Fibroblast of skin of right quadriceps (primary cell): ENCODE data around the gene HIVEP3.

ENCODE experiments used
- DNase-seq: peaks from one replicate; pipeline ENCODE4 v3.0.0-alpha.2; 2013

Gene HIVEP3

DNA sequence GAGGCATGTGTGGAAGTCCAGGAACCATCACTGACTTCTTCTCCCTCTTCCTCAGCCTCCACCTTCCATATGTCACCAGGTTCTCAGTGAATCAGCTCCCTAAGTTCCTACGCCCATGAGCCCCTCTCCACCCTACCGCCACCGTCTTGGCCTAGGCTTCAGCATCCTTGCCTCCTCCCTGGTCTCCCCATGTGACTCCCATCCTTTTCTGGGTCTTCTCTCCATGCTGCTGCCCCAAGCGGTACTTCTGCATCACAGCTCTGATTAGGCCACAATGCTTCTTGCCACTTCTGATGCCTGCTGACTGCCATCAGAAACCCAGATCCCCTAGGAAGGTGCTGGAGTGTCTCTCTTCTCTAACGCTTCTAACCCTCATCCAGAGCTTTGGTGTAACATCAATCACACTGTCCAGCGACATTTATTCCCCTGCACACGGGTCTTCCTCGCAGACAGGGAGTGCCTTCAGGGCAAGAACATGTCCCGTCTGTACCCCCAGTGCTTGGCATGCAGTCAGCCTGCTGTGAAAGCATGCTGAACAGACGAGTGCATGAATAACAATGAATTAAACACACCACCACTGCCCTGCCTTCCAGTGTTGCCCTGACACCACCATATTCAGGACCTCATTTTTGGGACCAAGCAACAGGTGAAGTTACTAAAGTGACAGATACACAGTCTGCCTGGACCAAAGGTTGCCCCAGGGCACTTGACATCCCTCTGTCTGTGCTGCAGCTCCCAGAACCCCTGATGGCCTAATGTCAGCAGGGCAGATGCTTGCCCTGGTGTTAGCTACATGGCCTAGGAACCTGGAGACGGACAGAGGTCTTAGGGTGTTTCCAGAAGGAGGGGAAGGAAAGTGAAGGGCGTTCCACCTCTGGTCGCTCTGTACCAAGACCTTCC, 275.6 kb downstream of the HIVEP3 start:
- DNase-seq, result no peak

DNA sequence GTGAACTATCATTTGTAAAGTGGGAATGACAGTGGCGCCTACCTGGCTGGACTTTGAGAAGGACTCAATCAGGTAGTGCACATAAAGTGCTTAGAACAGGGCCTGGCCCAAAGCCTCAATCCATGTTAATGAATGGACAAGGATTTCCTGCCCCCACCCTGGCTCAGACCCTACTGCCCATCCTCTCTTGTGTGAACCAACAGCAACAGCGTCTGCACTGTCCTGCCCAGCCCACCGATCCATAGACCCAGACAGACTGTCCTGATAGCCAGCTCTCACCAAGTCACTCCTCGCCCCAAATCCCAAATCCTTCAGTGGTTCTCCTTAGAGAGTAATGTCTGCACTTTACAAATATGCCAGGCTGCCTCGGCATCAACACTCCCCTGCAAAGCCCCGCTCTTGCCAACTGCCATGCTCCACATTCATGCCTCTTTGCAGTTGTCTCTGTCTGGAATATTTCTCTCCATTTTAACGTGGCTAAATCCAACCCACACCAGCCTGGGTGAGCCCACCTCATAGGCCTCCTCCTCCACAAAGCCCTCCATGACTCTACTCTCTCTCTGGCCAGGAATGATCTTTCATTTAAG, 276.7 kb downstream of the HIVEP3 start:
- no peak for DNase-seq

DNA sequence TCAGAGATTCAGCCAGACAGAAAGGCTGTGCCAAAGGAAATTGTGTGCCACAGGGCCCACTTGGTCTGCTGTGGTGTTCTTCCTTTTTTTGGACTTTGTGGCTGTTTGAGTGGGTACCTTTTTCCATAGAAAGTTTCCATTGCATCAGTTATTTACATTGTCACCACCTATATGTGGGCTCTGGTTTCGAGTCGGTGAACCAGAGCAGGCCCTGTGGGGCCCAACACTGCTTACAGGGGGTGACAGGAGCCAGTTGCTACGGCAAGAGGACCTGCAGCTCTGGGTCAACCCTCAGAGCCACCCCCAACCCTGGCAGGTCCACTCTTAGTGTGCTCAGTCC, 277.3 kb downstream of the HIVEP3 start:
- no peak for DNase-seq

DNA sequence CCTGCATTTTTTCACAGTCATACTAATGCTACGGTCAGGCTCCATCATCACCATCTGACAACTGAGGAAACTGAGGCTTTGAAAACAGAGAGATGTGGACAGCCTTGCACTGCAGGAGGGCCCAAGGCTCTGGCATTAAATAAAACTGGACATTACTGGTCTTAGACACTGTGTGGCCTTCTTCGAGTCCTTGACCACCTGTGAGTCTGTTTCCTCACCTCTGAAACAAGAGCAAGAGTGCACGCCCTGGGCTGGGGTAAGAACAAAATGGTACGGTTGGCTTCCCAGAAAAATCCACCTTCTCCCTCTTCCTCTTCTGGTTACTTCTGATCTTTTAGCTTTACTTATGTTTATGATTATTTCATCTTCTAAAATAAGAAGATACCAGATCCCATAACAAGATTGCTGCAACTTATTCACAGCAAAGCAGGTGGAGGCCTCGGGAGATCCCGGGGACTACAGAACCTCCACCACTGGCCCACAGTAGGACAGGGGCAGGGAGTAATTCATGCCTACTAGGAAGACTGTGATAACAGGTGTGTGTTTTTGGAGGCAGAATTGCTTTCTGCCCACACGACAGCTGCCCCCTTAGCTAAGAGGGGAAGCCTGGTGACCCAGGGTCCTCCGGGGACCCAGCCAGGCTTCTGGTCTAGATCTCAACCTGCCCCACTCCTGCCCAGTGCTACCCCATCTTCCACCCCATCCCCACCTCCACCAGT, 277.8 kb downstream of the HIVEP3 start:
- no peak for DNase-seq

DNA sequence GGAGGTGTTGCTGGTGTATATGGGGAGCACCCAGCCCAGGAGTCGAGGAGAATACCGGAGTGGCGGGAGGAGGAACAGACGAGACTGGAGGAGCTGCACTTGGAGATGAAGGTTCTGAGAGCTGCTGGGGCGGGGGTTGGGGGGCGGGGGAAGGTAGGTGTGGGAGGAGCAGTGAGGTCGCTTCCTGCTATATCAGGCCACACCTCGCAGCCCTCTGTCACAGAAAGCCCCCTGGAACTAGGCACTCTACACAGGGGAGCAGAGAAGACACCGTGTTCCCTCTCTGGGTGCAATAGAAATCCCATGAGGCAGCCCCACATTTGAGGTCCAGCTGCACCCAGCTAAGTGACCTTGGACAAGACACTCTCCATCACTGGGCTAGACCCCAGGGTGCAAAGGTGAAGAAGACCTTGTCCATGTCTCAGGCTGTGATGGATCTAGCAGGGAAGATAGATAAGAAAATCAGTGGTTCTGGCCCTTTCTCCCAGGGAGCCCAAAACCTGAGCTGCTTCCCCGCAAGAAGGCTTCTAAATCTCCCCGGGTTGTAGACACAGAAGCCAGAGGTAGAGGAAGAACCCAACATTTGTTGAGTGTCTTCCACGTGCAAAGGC, 278.5 kb downstream of the HIVEP3 start:
- DNase-seq, result no peak

DNA sequence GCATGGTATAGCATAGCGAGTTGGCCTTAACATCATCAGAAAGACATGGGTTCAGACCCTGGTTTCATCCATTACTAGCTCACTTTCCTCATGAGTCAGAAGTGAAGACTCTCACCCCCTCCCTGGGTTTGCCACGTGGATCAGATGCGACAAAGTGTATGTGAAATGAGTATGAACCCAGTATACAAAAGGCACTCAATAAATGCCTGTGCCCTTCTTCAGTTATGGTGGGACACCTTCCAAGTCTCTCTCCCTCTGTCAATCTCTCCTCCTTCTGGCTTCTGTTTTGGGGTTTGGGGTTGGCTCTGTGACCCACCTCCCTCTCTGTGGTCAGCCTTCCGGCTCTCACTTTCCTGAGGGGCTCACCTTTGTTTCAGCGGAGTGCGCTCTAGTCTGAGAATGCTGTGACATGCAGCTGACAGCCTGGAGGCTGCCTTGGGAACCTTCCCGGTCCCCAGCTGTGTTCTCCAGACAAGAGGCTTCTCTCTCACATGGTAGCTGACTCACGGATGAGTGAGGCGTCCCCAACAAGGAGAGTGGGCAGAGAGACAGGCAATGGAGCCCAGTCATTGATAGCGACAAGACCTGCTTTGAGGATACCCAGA, 279.3 kb downstream of the HIVEP3 start:
- peak; percentile 81 for DNase-seq

DNA sequence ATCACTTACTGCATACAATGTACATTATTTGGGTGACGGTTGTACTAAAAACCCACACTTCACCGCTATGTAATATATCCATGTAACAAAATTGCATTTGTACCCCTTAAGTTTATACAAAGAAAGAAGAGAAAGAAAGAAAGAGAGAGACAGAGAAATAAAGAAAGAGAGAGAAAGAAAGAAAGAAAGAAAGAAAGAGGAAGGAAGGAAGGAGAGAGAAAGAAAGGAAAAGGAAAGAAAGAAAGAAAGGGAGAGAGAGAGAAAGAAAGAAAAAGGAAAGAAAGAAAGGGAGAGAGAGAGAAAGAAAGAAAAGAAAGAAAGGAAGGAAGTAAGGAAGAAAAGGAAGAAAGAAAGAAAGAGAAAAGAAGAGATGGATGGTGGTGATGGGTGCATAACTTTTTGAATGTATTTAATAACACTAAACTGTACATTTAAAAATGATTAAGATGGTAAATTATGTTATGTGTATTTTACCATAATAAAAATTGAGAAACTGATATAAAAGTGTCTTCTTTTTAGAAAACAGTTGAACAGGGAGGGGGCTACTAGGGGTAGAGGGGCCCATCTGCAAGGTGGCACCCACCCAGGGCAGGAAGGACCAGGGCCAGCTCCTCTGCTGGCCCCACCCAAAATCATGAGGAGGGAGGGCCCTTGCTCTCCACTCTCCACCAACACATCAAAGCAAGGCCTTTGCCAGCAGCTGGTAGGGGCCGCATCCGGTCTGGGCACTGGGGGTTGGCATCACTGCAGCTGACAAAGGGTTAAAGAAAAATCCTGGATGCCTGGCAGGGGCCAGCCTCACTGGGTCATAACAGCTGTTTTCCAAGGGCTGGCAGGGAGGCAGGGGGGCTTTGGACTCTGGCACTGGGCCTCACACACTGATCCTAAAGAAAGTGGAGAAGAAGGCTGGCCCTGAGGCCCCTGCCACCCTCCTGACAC, 280.4 kb downstream of the HIVEP3 start:
- DNase-seq, result no peak

DNA sequence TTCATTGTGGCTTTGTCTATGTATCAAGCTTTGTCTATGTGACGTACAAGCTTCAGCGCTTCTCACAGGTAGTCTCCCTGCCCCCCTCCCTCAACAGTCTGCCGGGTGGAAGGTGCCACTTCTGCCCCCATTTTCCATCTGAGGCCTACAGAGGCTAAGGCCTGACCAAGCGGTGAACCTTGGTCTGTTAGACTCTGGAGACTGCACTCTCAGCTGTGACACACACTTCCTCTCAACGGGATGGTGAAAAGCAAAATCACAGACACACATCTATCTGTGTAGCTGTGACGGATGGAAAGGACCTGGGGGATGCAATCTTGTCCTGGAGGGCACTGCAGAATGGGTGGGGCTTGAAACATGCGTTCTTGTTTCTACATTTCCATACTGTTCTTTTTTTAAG, 281.4 kb downstream of the HIVEP3 start:
- DNase-seq, result no peak

DNA sequence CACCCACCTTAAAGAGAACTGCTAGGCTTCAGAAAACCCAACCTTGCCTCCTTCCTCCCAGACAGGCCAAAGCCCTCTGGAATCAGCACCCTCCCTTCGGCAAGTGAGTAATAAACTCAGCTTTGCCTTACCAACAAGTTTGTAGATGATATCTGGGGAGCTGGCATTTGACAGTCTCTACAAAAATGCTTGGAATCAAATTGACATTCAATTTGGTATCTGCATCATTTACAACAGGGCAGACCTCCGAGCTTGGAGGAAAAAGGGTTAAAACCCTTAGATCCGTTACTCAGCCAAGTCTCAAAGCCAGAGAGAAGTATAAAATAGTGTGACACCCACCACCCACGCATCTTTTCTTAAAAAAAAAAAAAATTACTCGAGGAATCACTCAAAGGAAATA, 285.0 kb downstream of the HIVEP3 start:
- peak; percentile 66 for DNase-seq

DNA sequence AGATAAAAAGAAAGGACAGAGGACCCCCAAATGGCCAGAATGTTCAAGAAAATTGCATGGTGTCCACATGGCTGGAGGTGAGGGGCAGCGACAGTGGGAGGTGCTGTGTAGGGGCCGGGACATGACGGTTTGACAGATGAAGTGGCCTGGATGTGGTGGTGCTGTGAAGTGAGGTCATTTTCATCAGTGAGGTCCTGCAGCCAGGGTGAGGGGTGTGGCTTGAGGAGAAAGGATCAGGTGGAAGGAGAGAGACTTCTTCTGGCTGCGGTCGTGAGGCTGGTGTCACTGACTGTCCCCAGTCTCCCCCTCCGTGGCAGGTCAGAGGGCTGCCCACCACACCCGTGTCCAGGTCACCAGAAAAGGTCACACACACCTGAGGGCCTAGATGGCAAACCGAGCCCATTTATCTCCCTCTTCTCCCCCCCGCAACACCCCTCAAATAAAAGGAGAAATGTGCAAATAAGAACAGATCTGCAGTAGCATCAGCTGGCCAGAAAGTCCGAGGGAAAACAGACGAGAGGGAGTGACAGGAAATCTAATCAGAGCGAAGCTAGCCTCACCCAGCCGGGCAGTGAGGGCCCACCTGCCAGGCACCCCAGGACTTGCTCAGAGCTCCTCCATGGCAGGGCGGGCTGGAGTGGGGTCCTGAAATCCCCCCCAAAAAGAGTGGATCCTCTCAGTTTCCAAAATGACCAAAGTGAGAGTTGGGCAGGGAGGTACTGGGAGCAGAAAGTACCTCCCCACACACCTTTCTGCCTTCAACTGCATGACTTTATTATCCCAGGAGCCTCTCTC, 285.7 kb downstream of the HIVEP3 start:
- no peak for DNase-seq

DNA sequence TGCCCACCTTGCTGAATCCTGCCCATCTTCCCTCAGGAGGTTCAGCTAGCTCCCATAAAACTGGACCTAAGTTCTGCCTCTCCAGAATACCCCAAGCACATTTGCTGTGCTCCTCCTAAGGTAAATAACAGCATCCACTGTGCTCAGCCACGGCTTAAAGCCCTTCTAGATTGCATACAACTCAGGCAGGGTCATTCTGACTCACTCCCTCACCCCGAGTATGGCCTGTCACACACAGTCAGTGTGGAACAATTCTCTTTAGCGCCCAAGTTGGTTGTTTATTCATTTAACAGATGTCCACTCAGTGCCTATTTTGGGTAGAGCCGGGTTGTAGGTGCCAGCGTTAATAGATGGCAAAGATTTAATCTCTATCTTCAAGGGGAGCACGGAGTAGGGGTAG, 286.8 kb downstream of the HIVEP3 start:
- DNase-seq, result peak; percentile 58

DNA sequence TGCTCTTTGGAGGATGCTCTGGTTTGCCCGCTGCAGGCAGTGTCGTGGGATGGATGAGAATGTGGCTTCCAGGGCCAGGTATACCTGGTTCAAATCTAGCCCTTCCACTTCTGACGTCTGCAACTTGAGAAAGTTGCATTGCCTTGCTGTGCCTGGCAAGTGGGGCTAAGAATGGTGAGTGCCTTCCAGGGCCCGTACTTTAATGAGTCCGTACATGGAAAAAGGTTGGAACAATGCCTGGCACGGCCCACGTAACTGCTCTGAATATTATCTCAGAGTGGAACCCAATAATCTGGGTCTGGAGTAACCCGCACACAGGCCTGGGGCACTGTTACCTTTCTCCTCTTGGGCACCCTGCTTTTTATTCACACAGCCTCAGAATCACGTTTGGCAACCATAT, 287.6 kb downstream of the HIVEP3 start:
- DNase-seq, result no peak

DNA sequence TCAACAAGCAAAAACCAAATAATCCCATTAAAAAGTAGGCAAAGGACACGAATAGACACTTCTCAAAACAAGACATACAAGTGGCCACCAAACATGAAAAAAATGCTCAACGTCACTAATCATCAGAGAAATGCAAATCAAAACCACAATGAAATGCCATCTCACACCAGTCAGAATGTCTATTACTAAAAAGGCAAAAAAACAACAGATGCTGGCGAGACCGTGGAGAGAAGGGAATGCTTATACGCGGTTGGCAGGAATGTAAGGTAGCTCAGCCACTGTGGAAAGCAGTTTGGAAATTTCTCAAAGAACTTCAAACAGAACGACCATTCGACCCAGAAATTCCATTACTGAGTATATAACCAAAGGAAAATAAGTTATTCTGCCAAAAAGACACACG, 289.2 kb downstream of the HIVEP3 start:
- DNase-seq, result peak; percentile 98

DNA sequence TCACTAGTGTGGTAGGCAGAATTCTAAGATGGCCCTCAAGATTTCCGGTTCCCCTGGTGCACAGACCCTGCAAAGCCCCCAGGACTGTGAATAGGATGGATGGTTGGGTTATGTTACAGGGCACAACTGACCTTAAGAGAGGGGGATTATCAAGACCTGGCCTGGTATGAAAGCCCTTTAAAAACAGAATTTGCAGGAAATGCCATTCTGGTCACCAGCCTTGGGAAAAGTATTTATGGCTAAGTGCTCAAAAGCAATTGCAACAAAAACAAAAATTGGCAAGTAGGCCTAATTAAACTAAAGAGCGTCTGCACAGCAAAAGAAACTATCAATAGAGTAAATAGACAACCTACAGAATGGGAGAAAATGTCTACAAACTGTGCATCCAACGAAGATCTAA, 289.6 kb downstream of the HIVEP3 start:
- peak; percentile 64 for DNase-seq

DNA sequence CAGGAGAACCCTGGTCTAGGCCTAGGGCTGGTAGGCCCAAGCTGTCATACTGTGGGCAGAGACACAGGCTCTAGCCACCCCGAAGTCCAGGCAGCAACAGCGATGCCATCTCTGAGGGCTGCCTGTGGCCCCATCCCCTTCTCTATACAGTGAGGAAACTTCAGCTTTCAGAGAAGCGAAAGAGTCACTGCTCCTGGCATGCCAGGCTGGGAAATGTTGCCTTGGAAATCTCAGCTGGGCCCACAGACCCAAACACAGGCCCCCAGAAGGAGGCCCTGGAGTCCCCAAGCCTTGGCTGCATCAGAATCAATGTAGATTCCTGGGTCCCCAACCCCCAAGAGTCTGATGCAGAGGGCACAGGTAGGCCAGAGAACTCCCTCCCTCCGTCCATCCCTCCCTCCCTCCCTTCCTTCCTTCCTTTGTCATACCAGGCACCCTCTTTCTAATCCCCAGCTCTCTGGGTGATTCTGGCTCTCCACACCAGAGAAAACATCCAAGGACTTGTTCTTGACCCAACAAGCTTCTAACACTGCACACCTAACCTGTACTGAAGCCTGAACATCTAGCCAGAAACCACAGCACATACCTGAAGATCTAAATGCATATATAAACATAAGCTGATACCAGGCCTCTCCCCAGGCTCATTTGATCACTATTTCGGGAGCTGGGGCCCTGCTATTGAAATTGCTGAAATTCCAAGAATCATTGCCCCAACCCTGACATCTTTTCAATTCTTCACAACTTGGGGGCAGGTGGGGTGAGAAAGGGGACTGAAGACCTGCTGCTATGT, 291.0 kb downstream of the HIVEP3 start:
- no peak for DNase-seq

DNA sequence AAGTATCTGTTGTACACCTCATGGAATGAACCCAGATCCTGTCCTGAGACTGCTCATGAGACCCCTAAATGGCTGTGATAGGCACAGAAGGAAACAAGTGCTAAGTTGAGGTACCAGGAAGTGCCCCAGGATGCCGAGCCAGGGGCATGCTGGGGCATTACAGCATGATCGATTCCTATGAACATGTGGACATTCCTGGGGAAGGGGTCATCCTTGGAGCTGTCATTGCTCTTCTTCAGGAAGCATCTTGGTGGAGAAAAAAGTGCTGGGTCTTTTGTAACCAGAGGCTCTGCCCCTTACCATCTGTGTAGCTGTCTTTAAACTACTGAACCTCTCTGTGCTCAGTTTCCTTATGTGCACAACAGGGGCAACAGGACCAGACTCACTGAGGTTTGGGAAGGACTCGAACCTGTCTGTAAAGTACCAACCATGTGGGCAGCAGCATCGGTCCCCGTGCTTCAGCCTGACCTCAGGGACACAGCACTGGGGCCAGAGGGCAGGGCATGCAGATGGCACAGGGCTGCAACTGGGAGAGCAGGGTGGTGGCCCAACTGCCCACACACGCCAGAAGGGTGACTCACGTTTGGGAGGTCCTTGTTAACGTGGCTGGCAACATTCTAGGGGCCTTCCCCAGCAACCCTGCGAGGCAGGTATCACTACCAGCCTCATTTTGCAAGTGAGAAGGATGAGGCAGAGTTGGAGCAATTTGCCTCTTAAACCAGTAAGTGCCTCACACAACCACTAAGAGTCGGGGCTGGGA, 291.9 kb downstream of the HIVEP3 start:
- peak; percentile 52 for DNase-seq

DNA sequence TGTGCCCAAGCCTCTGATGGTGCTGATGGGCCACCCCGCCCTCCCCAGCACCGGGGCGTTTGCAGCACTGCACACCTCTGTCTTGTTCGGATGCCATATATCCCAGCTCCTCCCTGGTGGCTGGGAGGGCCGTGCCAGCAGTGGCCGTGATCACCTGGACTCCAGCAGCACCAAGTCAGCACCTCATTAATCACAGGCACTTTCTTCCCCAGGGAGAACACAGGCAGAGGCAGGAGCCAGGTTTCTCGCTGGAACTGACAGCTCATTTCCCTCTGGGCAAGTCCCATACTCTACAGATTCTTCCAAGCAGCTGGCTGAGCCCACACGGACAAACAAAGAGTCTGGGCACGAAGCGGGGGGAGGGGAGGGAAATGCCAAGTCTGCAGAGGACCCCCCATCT, 292.6 kb downstream of the HIVEP3 start:
- DNase-seq, result peak; percentile 73

DNA sequence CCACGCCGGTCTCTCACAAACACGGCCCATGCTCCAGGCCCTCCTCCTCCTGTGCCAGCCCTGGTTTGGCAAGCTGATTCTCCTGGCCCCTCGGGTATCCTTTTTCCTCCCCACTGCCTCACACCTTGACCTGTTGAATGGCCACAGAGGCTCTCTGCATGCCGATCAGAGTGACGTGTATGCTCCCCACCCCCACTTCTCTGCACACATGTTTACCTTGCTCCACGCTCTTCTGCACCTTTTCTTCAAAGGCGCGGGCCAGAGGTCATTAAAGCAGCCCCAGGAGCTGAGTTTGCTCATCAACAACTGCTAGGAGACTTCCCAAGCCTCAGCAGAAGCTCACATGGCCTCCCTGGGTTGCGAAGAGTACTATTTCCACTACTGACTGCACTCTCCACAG, 295.0 kb downstream of the HIVEP3 start:
- no peak for DNase-seq
